ENCODE measurements around the gene TPH2.

Gene TPH2

GRCh38 chr12:71948390-71948789 is 9.7 kb downstream of the TPH2 start:
- CTCF ChIA-PET, result no interaction called here
- Histone ChIP-seq H3K27ac (ENCODE audit: insufficient read depth in 1 of 2, low read depth in 1 of 2, low read length in 2 of 2, poor library complexity in 1 of 2, severe bottlenecking in 2 of 2) (no peak overlapping the region), H3K9me3 (ENCODE audit: control extremely low read depth in 1 of 5, control insufficient read depth in 4 of 5, insufficient read depth in 2 of 5, low read depth in 1 of 5, low read length in 4 of 5) (no peaks in the 10 kb centered on the region), H3K4me1 (ENCODE audit: control extremely low read depth in 1 of 4, control insufficient read depth in 4 of 4, insufficient read depth in 4 of 4, low read length in 3 of 4) (no peaks in the 10 kb centered on the region), H3K27me3 (replicated peaks in 2 of 5; ENCODE audit: control insufficient read depth in 4 of 5, insufficient read depth in 5 of 5, low read length in 4 of 5) (peaks cover 10 to 36% (median 18%) of the 10 kb centered on the region in 5 experiments), H3K36me3 (ENCODE audit: control insufficient read depth in 4 of 4, insufficient read depth in 4 of 4, low read length in 3 of 4) (no peaks in the 10 kb centered on the region), H3K4me3 (ENCODE audit: control insufficient read depth in 1 of 7, extremely low read depth in 1 of 7, insufficient read depth in 4 of 7, low read depth in 2 of 7, low read length in 6 of 7) (no peak overlapping the region)
- DNase-seq, result no peak
- 66% methylated on average over 3 of the region's 3 CpGs for WGBS (ENCODE audit: insufficient coverage)
- POLR2A ChIA-PET, result no interaction called here

- no peak for DNase-seq
- Histone ChIP-seq H3K36me3 (ENCODE audit: control insufficient read depth in 4 of 4, insufficient read depth in 4 of 4, low read length in 3 of 4) (no peaks in the 10 kb centered on the region), H3K4me1 (ENCODE audit: control extremely low read depth in 1 of 4, control insufficient read depth in 4 of 4, insufficient read depth in 4 of 4, low read length in 3 of 4) (no peaks in the 10 kb centered on the region), H3K27ac (ENCODE audit: insufficient read depth in 1 of 2, low read depth in 1 of 2, low read length in 2 of 2, poor library complexity in 1 of 2, severe bottlenecking in 2 of 2) (no peak overlapping the region), H3K9me3 (ENCODE audit: control extremely low read depth in 1 of 5, control insufficient read depth in 4 of 5, insufficient read depth in 2 of 5, low read depth in 1 of 5, low read length in 4 of 5) (no peaks in the 10 kb centered on the region), H3K27me3 (replicated peaks in 2 of 5; ENCODE audit: control insufficient read depth in 4 of 5, insufficient read depth in 5 of 5, low read length in 4 of 5) (peaks cover 8 to 29% (median 16%) of the 10 kb centered on the region in 5 experiments), H3K4me3 (ENCODE audit: control insufficient read depth in 1 of 7, extremely low read depth in 1 of 7, insufficient read depth in 4 of 7, low read depth in 2 of 7, low read length in 6 of 7) (no peak overlapping the region)
- CTCF ChIA-PET, result no interaction called here
- POLR2A ChIA-PET, result no interaction called here
- 55% methylated on average over 2 of the region's 3 CpGs for WGBS (ENCODE audit: insufficient coverage)
Observed at GRCh38 chr12:71949646-71950045, 11.0 kb downstream of the TPH2 start.

GRCh38 chr12:71950404-71950803 is 11.8 kb downstream of the TPH2 start:
- CTCF ChIA-PET, result no interaction called here
- no peak overlapping the region for H3K27ac ChIP-seq (ENCODE audit: insufficient read depth in 1 of 2, low read depth in 1 of 2, low read length in 2 of 2, poor library complexity in 1 of 2, severe bottlenecking in 2 of 2)
- H3K4me1 ChIP-seq (ENCODE audit: control extremely low read depth in 1 of 4, control insufficient read depth in 4 of 4, insufficient read depth in 4 of 4, low read length in 3 of 4), result no peaks in the 10 kb centered on the region
- no peaks in the 10 kb centered on the region for H3K9me3 ChIP-seq (ENCODE audit: control extremely low read depth in 1 of 5, control insufficient read depth in 4 of 5, insufficient read depth in 2 of 5, low read depth in 1 of 5, low read length in 4 of 5)
- H3K36me3 ChIP-seq (ENCODE audit: control insufficient read depth in 4 of 4, insufficient read depth in 4 of 4, low read length in 3 of 4), result no peaks in the 10 kb centered on the region
- no peak for DNase-seq
- peaks cover 8 to 26% (median 13%) of the 10 kb centered on the region in 5 experiments for H3K27me3 ChIP-seq (replicated peaks in 2 of 5; ENCODE audit: control insufficient read depth in 4 of 5, insufficient read depth in 5 of 5, low read length in 4 of 5)
- POLR2A ChIA-PET, result no interaction called here
- H3K4me3 ChIP-seq (ENCODE audit: control insufficient read depth in 1 of 7, extremely low read depth in 1 of 7, insufficient read depth in 4 of 7, low read depth in 2 of 7, low read length in 6 of 7), result no peak overlapping the region
- WGBS (ENCODE audit: insufficient coverage), result 100% methylated on average over 4 of the region's 4 CpGs

- Histone ChIP-seq H3K9me3 (ENCODE audit: control extremely low read depth in 1 of 5, control insufficient read depth in 4 of 5, insufficient read depth in 2 of 5, low read depth in 1 of 5, low read length in 4 of 5) (no peaks in the 10 kb centered on the region), H3K27ac (ENCODE audit: insufficient read depth in 1 of 2, low read depth in 1 of 2, low read length in 2 of 2, poor library complexity in 1 of 2, severe bottlenecking in 2 of 2) (no peak overlapping the region), H3K4me3 (ENCODE audit: control insufficient read depth in 1 of 7, extremely low read depth in 1 of 7, insufficient read depth in 4 of 7, low read depth in 2 of 7, low read length in 6 of 7) (no peak overlapping the region), H3K27me3 (replicated peaks in 2 of 5; ENCODE audit: control insufficient read depth in 4 of 5, insufficient read depth in 5 of 5, low read length in 4 of 5) (peaks cover 8 to 25% (median 13%) of the 10 kb centered on the region in 5 experiments), H3K4me1 (ENCODE audit: control extremely low read depth in 1 of 4, control insufficient read depth in 4 of 4, insufficient read depth in 4 of 4, low read length in 3 of 4) (no peaks in the 10 kb centered on the region), H3K36me3 (ENCODE audit: control insufficient read depth in 4 of 4, insufficient read depth in 4 of 4, low read length in 3 of 4) (no peaks in the 10 kb centered on the region)
- 95% methylated on average over 3 of the region's 4 CpGs for WGBS (ENCODE audit: insufficient coverage)
- POLR2A ChIA-PET, result no interaction called here
- no peak for DNase-seq
- CTCF ChIA-PET, result no interaction called here
Observed at GRCh38 chr12:71950819-71951218, 12.2 kb downstream of the TPH2 start.

GRCh38 chr12:71954083-71954778 is 15.6 kb downstream of the TPH2 start:
- H3K27me3 ChIP-seq (replicated peaks in 2 of 5; ENCODE audit: control insufficient read depth in 4 of 5, insufficient read depth in 5 of 5, low read length in 4 of 5), result peaks cover 0 to 4% (median 1%) of the 10 kb centered on the region in 5 experiments
- no peak overlapping the region for H3K4me3 ChIP-seq (ENCODE audit: control insufficient read depth in 1 of 7, extremely low read depth in 1 of 7, insufficient read depth in 4 of 7, low read depth in 2 of 7, low read length in 6 of 7)
- H3K36me3 ChIP-seq (ENCODE audit: control insufficient read depth in 4 of 4, insufficient read depth in 4 of 4, low read length in 3 of 4), result no peaks in the 10 kb centered on the region
- H3K27ac ChIP-seq (ENCODE audit: insufficient read depth in 1 of 2, low read depth in 1 of 2, low read length in 2 of 2, poor library complexity in 1 of 2, severe bottlenecking in 2 of 2), result no peak overlapping the region
- peak in 1 of 3 donors; percentile 9 for DNase-seq
- no peaks in the 10 kb centered on the region for H3K4me1 ChIP-seq (ENCODE audit: control extremely low read depth in 1 of 4, control insufficient read depth in 4 of 4, insufficient read depth in 4 of 4, low read length in 3 of 4)
- CTCF ChIA-PET, result no interaction called here
- 61% methylated on average over 4 of the region's 13 CpGs for WGBS (ENCODE audit: insufficient coverage)
- POLR2A ChIA-PET, result no interaction called here
- no peaks in the 10 kb centered on the region for H3K9me3 ChIP-seq (ENCODE audit: control extremely low read depth in 1 of 5, control insufficient read depth in 4 of 5, insufficient read depth in 2 of 5, low read depth in 1 of 5, low read length in 4 of 5)

GRCh38 chr12:71954861-71955260 is 16.2 kb downstream of the TPH2 start:
- Histone ChIP-seq H3K27ac (ENCODE audit: insufficient read depth in 1 of 2, low read depth in 1 of 2, low read length in 2 of 2, poor library complexity in 1 of 2, severe bottlenecking in 2 of 2) (no peak overlapping the region), H3K4me1 (ENCODE audit: control extremely low read depth in 1 of 4, control insufficient read depth in 4 of 4, insufficient read depth in 4 of 4, low read length in 3 of 4) (no peaks in the 10 kb centered on the region), H3K36me3 (ENCODE audit: control insufficient read depth in 4 of 4, insufficient read depth in 4 of 4, low read length in 3 of 4) (no peaks in the 10 kb centered on the region), H3K4me3 (ENCODE audit: control insufficient read depth in 1 of 7, extremely low read depth in 1 of 7, insufficient read depth in 4 of 7, low read depth in 2 of 7, low read length in 6 of 7) (no peak overlapping the region), H3K27me3 (replicated peaks in 2 of 5; ENCODE audit: control insufficient read depth in 4 of 5, insufficient read depth in 5 of 5, low read length in 4 of 5) (peaks cover 0 to 4% (median 1%) of the 10 kb centered on the region in 5 experiments), H3K9me3 (ENCODE audit: control extremely low read depth in 1 of 5, control insufficient read depth in 4 of 5, insufficient read depth in 2 of 5, low read depth in 1 of 5, low read length in 4 of 5) (no peaks in the 10 kb centered on the region)
- ChIA-PET POLR2A (no interaction called here), CTCF (no interaction called here)
- no CpG with 5 or more reads among the region's 1 CpG for WGBS (ENCODE audit: insufficient coverage)
- DNase-seq, result no peak

GRCh38 chr12:71955970-71956369 is 17.3 kb downstream of the TPH2 start:
- DNase-seq, result no peak
- 80% methylated on average over 2 of the region's 2 CpGs for WGBS (ENCODE audit: insufficient coverage)
- Histone ChIP-seq H3K9me3 (ENCODE audit: control extremely low read depth in 1 of 5, control insufficient read depth in 4 of 5, insufficient read depth in 2 of 5, low read depth in 1 of 5, low read length in 4 of 5) (no peaks in the 10 kb centered on the region), H3K4me3 (ENCODE audit: control insufficient read depth in 1 of 7, extremely low read depth in 1 of 7, insufficient read depth in 4 of 7, low read depth in 2 of 7, low read length in 6 of 7) (no peak overlapping the region), H3K27ac (ENCODE audit: insufficient read depth in 1 of 2, low read depth in 1 of 2, low read length in 2 of 2, poor library complexity in 1 of 2, severe bottlenecking in 2 of 2) (no peak overlapping the region), H3K36me3 (ENCODE audit: control insufficient read depth in 4 of 4, insufficient read depth in 4 of 4, low read length in 3 of 4) (no peaks in the 10 kb centered on the region), H3K27me3 (replicated peaks in 2 of 5; ENCODE audit: control insufficient read depth in 4 of 5, insufficient read depth in 5 of 5, low read length in 4 of 5) (peaks cover 0 to 4% (median 0%) of the 10 kb centered on the region in 5 experiments), H3K4me1 (ENCODE audit: control extremely low read depth in 1 of 4, control insufficient read depth in 4 of 4, insufficient read depth in 4 of 4, low read length in 3 of 4) (no peaks in the 10 kb centered on the region)
- ChIA-PET CTCF (no interaction called here), POLR2A (no interaction called here)
